Sigmoid colon (tissue), 7 donors: ENCODE results near the gene STK32B. TPM values are rescaled to one million over a fixed set of nuclear protein-coding genes. Genes with fewer than 3 reads are reported as not detected.

Experiments used
- DNase-seq: peaks from one replicate; pipeline ENCODE4 v3.0.0-alpha.2; 2019
- H3K27ac ChIP-seq, 4 donors: fragments of 200-600 bp; sonication (generic); one replicate each; pipeline ENCODE4 v1.5.1; 2016 to 2019; ENCODE audit warnings: mild to moderate bottlenecking in 1 of 4
- H3K27me3 ChIP-seq, 3 donors: fragments of 200-600 bp; sonication (generic); one replicate each; pipeline ENCODE4 v1.5.1; 2019; ENCODE audit warnings: mild to moderate bottlenecking in 1 of 3
- H3K36me3 ChIP-seq, 4 donors: fragments of 200-600 bp; sonication (generic); one replicate each; pipeline ENCODE4 v1.5.1; 2016 to 2019
- H3K4me1 ChIP-seq, 4 donors: fragments of 200-600 bp; sonication (generic); one replicate each; pipeline ENCODE4 v1.5.1; 2017 to 2019
- H3K4me3 ChIP-seq, 4 donors: fragments of 200-600 bp; sonication (generic); one replicate each; pipeline ENCODE4 v1.5.1; 2017 to 2019; ENCODE audit warnings: mild to moderate bottlenecking in 2 of 4, moderate library complexity in 1 of 4
- H3K9me3 ChIP-seq, 4 donors: fragments of 200-600 bp in 3 of 4; sonication (generic) in 3 of 4; one replicate each; pipeline versions ENCODE4 v1.5.1 to v1.6.1; 2013 to 2019
- EP300 ChIP-seq, 4 donors: sonication (generic); formaldehyde crosslinking; IDR thresholded peaks; one replicate each; pipeline ENCODE4 v1.6.1; 2017; ENCODE audit warnings: antibody characterized with exemption in 4 of 4
- POLR2A ChIP-seq, 2 donors: fragments of 450-650 bp; IDR thresholded peaks; one replicate each; pipeline ENCODE4 v1.6.1; 2016; ENCODE audit warnings: antibody characterized with exemption in 2 of 2, mild to moderate bottlenecking in 2 of 2, moderate library complexity in 2 of 2
- POLR2AphosphoS5 ChIP-seq, 4 donors: sonication (generic); formaldehyde crosslinking; IDR thresholded peaks; one replicate each; pipeline ENCODE4 v1.6.1; 2017; ENCODE audit warnings: antibody characterized with exemption in 4 of 4
- WGBS, 2 donors: extraction: QIAGEN DNeasy Blood & Tissue Kit; methylation state at CpG; one replicate each; pipeline ENCODE4 v1.1.7; 2013; 5-methylcytosine and 5-hydroxymethylcytosine counted together
- intact Hi-C: fragments of 100-400 bp; cut with DNase I; formaldehyde crosslinking; loops from one replicate; pipeline ENCODE4 v1.15.1; 2023
- polyA plus RNA-seq, 3 donors: library from polyadenylated mRNA; stranded (reverse); fragments of 200-250 nt; gene quantifications; one replicate each; pipeline ENCODE4 v1.2.3, GENCODE V29; 2013
- total RNA-seq, 4 donors: library from RNA; depleted of rRNA; stranded (reverse); fragments of >200 nt; gene quantifications; one replicate each; pipeline ENCODE4 v1.1.0, GENCODE V29; 2016
- TF ChIP-seq, protein P1 (sequence below), 4 experiments: fragments of 450-650 bp in 3 of 4; fragments of 200-600 bp in 1 of 4; IDR thresholded peaks; one replicate each; pipeline ENCODE4 v1.5.1; 2016 to 2019; ENCODE audit warnings: antibody characterized with exemption in 4 of 4, mild to moderate bottlenecking in 3 of 4, moderate library complexity in 2 of 4
- donor health status: healthy with polysubstance abuse.
- donor health status: Bipolar disorder and iron deficiency.
- donor health status: healthy.

The STK32B gene
- total and polyA plus RNA-seq, 7 donors = 0.23 to 3.9 (median 1.8) TPM

DNA sequence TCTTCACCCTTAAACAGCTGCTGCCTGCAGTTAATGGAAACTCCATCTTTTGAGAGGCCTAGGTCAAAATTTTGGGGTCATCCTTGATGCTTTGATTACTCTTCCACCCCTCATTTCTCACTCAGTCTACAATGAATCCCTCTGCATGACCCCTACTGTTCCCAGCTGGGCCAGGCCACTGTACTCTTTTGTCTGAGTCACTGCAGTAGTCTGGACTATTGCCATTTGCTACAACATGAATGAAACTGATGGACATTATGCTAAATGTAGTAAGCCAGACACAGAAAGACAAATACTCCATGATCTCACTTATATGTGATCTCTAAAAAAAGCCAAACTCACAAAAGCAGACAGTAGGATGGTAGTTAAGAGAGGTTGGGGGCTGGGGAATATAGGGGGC is 28.3 kb downstream of the STK32B start:
- intact Hi-C loops = no loop called here
- no peak overlapping the region for H3K27ac ChIP-seq
- H3K27me3 ChIP-seq = no peaks in the 10 kb centered on the region
- peaks cover 0 to 9% (median 3%) of the 10 kb centered on the region in 4 donors for H3K9me3 ChIP-seq
- H3K4me3 ChIP-seq = no peak overlapping the region
- no peak for TF ChIP-seq EP300 (IDR thresholded peaks at IDR 0.05)
- no peak for TF ChIP-seq POLR2A (IDR thresholded peaks at IDR 0.05)
- TF ChIP-seq POLR2AphosphoS5 (IDR thresholded peaks at IDR 0.05) = no peak
- TF ChIP-seq, protein P1, sequence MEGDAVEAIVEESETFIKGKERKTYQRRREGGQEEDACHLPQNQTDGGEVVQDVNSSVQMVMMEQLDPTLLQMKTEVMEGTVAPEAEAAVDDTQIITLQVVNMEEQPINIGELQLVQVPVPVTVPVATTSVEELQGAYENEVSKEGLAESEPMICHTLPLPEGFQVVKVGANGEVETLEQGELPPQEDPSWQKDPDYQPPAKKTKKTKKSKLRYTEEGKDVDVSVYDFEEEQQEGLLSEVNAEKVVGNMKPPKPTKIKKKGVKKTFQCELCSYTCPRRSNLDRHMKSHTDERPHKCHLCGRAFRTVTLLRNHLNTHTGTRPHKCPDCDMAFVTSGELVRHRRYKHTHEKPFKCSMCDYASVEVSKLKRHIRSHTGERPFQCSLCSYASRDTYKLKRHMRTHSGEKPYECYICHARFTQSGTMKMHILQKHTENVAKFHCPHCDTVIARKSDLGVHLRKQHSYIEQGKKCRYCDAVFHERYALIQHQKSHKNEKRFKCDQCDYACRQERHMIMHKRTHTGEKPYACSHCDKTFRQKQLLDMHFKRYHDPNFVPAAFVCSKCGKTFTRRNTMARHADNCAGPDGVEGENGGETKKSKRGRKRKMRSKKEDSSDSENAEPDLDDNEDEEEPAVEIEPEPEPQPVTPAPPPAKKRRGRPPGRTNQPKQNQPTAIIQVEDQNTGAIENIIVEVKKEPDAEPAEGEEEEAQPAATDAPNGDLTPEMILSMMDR (IDR thresholded peaks at IDR 0.05) = no peak
- no peaks in the 10 kb centered on the region for H3K4me1 ChIP-seq
- no peak for DNase-seq
- H3K36me3 ChIP-seq = no peaks in the 10 kb centered on the region

DNA sequence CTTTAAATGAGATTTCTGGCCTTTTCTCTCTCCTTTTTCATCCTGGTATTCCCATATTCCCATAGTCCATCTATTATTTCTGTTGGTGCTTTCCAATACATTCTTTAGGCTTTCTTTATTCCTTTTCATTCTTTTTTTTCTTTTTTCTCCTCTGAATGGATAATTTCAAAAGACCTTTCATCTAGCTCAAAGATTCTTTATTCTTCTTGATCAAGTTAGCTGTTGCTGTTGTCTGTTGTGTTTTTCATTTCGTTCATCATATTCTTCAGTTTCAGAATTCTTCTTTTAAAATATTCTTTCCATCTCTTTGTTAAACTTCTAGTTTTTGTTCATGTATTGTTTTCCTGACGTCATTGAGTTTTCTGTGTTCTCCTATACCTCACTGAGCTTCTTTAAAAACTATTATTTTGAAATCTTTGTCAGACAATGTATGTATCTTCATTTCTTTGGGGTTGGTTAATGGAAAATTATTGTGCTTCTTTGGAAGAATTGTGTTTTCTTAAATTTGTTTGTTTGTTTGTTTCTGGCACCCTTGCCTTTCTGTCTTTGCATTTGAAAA is 30.2 kb downstream of the STK32B start:
- no peak overlapping the region for H3K4me3 ChIP-seq
- no peak overlapping the region for H3K27ac ChIP-seq
- intact Hi-C loops = no loop called here
- TF ChIP-seq POLR2A (IDR thresholded peaks at IDR 0.05) = no peak
- TF ChIP-seq EP300 (IDR thresholded peaks at IDR 0.05) = no peak
- no peak for TF ChIP-seq POLR2AphosphoS5 (IDR thresholded peaks at IDR 0.05)
- TF ChIP-seq, protein P1 (IDR thresholded peaks at IDR 0.05) = no peak
- H3K9me3 ChIP-seq = peaks cover 0 to 12% (median 5%) of the 10 kb centered on the region in 4 donors
- H3K4me1 ChIP-seq = no peaks in the 10 kb centered on the region
- H3K27me3 ChIP-seq = no peaks in the 10 kb centered on the region
- H3K36me3 ChIP-seq = no peaks in the 10 kb centered on the region
- 84 to 87% methylated on average over 2 of the region's 2 CpGs for WGBS, 2 donors
- no peak for DNase-seq

DNA sequence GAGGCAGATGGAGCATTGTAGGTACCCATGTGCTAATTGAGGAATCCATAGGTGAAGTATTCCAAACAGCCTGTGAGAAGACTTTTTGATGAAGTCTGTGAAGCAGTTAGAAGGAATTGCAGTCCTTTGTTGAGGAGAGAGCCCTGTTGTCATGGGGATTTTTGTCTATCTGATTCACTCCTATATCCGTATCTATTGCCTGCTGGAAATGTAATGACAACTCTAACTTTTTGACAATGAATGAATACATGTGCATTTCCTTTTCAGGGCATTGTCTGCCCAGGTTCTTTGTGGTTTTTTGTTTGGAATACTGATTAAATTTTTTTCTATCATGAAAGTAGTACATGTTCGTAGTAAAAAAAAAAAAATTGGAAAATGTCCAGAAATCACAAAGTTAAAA is 31.1 kb downstream of the STK32B start:
- intact Hi-C loops = no loop called here
- no peaks in the 10 kb centered on the region for H3K4me1 ChIP-seq
- WGBS, 2 donors = 82 to 88% methylated on average over 2 of the region's 2 CpGs
- peaks cover 0 to 14% (median 6%) of the 10 kb centered on the region in 4 donors for H3K9me3 ChIP-seq
- TF ChIP-seq POLR2A (IDR thresholded peaks at IDR 0.05) (no peak), EP300 (IDR thresholded peaks at IDR 0.05) (no peak)
- no peaks in the 10 kb centered on the region for H3K36me3 ChIP-seq
- no peak for DNase-seq
- no peak overlapping the region for H3K4me3 ChIP-seq
- no peaks in the 10 kb centered on the region for H3K27me3 ChIP-seq
- H3K27ac ChIP-seq = no peak overlapping the region

DNA sequence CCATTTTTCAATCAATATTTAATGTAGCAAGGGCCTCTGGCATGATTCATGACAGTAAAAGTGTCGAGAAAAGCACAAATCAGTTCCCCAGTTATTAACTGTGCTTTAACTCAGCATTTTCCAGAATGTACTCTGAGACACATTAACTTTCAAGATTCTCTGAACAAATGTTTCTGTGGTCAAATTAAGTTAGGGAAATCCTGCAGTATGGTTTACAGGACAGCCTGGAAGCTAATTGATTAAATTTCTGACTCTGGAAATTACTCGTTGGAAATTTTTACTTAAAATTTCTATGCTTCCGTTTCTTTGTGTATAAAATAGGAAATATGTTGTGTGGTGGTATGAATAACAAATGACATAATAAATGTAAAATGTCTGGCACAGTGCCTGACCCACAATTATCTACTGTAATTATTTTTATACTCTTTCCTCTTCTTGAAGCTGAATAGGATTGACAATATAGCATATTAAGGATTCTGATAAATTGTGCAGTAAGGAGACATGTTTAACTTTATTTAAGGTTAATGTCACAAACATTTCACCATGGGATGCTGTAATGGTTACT is 33.7 kb downstream of the STK32B start:
- intact Hi-C loops = no loop called here
- H3K9me3 ChIP-seq = peaks cover 0 to 14% (median 6%) of the 10 kb centered on the region in 4 donors
- H3K4me3 ChIP-seq = no peak overlapping the region
- DNase-seq = no peak
- no peaks in the 10 kb centered on the region for H3K36me3 ChIP-seq
- H3K27me3 ChIP-seq = no peaks in the 10 kb centered on the region
- H3K4me1 ChIP-seq = no peaks in the 10 kb centered on the region
- WGBS, 2 donors = 66 to 69% methylated on average over 3 of the region's 3 CpGs
- no peak overlapping the region for H3K27ac ChIP-seq
- TF ChIP-seq, protein P1 (IDR thresholded peaks at IDR 0.05) = no peak
- TF ChIP-seq POLR2AphosphoS5 (IDR thresholded peaks at IDR 0.05) = no peak
- TF ChIP-seq EP300 (IDR thresholded peaks at IDR 0.05) = no peak
- TF ChIP-seq POLR2A (IDR thresholded peaks at IDR 0.05) = no peak

DNA sequence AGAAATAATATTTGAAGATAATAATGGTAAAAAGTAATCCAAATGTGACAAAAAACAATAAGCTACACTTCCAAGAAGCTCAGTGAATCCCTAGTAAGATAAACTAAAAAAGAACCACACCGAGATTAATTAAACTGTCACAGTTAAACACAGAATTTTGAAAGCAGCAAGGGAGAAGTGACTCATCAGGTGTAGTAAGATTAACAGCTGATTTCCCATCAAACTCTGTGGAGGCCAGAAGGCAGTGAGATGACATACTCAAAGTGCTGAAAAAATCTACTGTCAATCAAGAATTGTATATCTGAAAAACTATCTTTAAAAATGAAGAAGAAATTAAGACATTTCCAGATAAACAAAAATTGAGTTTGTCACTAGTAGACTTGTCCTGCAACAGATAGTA is 35.3 kb downstream of the STK32B start:
- TF ChIP-seq, protein P1 (IDR thresholded peaks at IDR 0.05) = no peak
- no peak for TF ChIP-seq POLR2A (IDR thresholded peaks at IDR 0.05)
- TF ChIP-seq EP300 (IDR thresholded peaks at IDR 0.05) = no peak
- no peak for TF ChIP-seq POLR2AphosphoS5 (IDR thresholded peaks at IDR 0.05)
- Histone ChIP-seq H3K27me3 (no peaks in the 10 kb centered on the region), H3K9me3 (peaks cover 0 to 12% (median 5%) of the 10 kb centered on the region in 4 donors), H3K36me3 (no peaks in the 10 kb centered on the region), H3K27ac (no peak overlapping the region), H3K4me1 (no peaks in the 10 kb centered on the region), H3K4me3 (no peak overlapping the region)
- DNase-seq = no peak
- intact Hi-C loops = no loop called here
- 84 to 89% methylated on average over 1 of the region's 1 CpG for WGBS, 2 donors
